GM21367 (cell line): Measurements from ENCODE around the gene LOC128125822.
"Not testable (repeated sequence)": the region's sequence is repeated elsewhere in the genome, so short reads cannot be mapped to it uniquely, and the experiment has no call there.

Source experiments
- ATAC-seq: cut with Tn5 transposase; IDR thresholded peaks from one replicate; pipeline ENCODE4 v1.9.1; 2021; ENCODE audit not compliant: unreplicated experiment

Gene LOC128125822

GRCh38 chr6:63581355-63582013 lies 9.2 kb downstream of the LOC128125822 start:
- ATAC-seq: no peak

DNA sequence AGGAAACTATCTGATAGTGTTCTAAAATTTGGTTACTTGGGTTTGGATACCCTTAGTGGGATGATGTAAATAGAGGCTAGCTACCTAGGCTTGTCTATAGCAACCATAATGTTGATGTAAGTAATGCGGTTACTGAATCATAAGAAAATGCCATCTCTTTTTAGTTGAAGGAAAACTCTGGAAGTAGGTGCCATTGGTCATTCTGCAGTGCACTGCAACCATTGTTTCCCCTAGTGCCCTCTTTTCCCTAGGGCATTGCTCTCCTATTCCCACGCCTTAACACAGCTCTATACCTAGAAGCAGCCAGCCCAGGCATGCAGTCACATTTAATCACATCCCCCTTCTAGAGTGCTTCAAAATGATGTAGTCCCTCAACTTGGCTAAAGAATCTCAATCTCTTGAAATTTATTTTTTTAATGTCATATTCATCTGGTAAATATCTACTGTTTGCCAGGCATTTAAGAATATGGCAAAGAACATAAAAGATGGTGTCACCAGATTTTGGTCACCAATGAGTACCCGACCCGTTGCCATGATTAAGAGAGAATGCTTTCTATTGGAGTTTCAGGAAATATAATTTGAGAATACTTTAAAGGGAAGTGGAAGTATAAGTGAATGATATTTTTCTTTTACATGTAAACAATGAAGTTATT lies 10.4 kb downstream of the LOC128125822 start:
- ATAC-seq: no peak

DNA sequence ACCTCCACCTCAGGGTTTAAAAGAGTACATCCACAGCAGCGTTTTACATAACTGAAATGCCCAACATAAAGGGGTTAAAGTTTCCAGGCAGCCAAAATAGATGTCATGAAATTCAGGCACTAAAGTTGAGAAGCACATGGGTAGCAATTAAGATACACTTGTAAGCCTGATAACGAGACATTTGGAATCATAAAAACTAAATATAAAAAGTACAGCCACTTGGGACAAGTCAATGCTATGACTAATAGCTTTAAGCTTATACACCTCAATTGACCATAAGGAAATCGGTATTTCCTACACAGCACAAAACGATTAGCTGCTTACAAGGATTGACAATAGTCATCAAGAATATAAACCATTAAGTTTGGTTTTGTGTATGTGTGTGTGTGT lies 11.8 kb downstream of the LOC128125822 start:
- no peak for ATAC-seq

DNA sequence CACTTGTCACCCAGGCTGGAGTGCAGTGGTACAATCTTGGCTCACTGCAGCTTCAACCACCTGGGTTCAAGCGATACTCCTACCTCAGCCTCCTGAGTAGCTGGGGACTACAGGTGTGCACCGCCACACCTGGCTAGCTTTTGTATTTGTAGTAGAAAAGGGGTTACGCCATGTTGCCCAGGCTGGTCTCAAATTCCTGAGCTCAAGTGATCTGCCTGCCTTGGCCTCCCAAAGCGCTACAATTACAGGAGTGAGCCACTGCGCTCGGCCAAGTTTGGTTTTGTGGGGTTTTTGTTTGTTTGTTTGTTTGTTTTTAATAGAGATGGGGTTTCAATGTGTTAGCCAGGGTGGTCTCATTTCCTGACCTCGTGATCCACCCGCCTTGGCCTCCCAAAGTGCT lies 12.3 kb downstream of the LOC128125822 start:
- ATAC-seq: no peak

DNA sequence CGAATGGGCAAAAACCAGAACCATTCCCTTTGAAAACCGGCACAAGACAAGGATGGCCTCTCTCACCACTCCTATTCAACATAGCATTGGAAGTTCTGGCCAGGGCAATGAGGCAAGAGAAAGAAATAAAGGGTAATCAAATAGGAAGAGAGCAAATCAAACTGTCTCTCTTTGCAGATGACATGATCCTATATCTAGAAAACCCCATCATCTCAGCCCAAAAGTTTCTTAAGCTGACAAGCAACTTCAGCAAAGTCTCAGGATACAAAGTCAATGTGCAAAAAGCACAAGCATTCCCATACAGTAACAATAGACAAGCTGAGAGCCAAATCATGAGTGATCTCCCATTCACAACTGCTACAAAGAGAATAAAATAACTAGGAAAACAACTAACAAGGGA lies 13.4 kb downstream of the LOC128125822 start:
- ATAC-seq: not testable (repeated sequence)

DNA sequence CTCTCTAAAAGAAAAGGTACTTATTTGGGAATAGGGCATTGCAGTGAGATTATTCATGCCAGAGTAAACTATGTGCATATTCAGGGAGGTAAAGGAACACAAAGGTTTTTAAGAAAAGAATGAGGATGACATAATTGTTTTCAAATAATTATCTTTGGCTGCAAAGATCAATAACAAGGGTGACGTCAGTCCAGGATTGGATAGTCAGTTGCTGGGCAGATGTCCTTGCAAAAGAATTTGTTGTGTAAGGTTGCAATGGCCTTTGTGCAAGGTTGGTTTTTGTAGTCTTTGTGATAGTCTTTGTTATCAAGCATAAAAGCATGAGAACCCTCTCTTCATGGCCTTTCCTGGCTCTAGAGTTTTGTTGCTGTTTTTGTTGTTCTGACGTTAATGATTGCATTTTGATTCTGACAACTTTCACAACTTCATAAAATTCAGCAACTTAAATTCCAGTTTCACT lies 17.7 kb downstream of the LOC128125822 start:
- ATAC-seq: no peak

- no peak for ATAC-seq
Observed at GRCh38 chr6:63592886-63593285, 20.6 kb downstream of the LOC128125822 start.

DNA sequence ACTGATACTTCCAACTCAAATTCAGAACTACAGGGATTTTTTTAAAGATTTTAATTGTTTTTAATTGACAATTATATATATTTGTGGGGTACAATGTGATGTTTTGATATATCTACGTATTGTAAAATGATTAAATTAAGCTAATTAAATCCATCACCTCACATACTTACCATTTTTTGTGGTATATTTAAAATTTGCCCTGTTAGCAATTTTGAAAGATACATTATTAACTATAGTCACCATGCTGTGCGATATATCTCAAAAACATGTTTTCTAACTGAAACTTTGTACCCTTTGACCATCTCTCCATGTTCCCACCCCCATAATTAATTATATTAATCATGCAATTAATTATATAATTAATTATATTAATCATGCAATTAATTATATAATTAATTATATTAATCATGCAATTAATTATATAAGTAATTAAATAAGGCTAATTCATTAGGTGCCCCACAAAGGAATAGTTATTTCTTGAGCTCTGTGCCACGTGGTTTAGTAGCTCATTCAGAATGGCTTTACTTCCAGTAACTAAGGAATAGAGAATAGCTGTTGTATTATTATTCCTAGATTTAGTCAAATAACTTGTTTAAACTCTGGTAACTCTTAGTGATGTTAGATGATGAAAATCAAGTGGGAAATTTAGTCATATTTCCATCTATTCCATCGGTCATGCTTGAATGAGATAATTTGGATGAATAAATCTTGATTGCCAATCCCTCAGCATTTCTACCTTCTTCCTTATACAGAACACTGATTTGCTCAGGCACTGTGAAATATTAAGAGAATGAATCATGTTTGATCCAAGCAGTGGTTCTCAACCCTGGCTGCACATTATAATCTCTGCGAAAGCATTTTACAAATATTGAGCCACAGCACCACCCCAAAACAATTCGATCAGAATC lies 25.1 kb downstream of the LOC128125822 start:
- ATAC-seq: no peak

DNA sequence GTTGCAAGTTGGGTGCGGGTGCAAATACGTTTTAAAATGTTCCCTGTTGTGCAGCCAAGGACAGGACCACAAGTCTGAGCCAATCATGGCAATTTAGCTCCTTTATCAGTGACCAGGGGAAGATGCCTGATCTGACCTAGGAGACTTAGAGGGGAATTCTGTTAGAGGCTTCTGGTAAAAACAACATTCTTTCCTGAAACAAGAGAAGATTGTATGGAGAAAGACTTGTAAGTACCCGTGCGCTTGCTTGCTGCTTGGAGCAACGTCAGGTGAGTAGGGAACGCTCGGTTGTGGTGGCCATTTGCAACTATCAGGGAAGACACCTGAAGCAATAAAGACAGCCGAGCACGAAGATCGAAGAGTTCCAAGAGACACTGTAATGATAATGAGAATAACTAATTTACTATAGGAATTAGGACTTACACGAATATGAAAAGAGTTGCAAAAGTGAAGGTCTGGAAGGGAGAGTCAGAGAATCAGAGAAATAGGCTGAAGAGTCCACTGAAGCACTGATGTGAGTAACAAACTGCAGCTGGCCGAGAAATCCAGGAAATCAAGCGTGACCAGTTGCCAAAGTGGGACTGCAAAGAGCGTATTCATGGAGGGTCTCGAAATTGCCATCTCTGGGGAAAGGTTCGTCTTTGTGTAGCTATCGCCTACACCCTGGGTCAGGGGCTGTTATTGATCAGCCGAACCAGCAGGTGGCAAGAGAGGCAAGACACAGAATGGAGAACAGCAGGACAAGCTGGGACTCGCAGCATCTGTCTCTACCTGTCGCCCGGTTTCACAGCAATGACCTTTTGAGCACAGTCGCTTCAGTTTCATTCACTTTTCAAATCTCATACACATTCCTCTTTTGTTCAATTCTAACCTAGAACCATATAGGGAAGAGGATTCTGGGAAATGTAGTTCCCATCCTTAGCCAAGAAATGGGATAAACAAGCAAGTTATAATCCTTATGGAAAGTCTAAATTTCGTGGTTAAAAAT lies 26.1 kb downstream of the LOC128125822 start:
- peak; percentile 100 for ATAC-seq

DNA sequence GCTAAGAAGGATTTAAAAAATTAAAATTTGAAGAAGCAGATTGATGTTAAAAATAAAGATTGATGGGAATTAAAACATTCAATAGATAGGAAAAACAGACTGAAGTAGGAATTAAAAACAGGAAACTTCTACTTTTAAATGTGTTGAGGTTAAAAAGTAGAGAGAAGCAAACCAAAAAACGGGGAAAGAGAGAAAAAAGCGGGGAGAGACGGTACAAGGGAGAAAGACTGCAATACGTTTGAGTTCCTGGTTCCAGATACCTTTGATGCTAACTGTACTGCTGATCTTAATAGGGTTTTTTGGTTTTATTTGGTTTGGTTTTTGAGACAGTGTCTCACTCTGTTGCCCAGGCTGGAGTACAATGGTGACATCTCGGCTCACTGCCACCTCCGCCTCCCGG lies 27.0 kb downstream of the LOC128125822 start:
- no peak for ATAC-seq

DNA sequence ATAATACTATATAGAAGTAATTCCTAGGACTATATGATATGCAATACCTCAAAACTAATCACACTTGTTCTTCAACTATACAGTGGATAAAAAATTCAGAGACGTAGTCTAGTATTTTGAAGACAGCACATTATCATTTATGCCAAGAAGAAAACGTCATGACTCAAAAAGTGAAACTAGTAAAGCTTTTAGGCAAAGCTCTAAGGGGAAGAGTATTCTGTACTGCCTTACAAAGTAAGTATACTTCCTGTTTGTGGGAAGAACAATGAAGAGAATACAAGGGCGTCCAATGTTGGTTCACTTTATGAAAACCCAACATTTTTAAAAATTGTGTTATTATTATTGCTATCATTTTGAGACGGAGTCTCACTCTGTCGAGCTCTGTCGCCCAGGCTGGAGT lies 27.9 kb downstream of the LOC128125822 start:
- no peak for ATAC-seq

- no peak for ATAC-seq
Observed at GRCh38 chr6:63609231-63609630, 37.0 kb downstream of the LOC128125822 start.

GRCh38 chr6:63610944-63611343 lies 38.7 kb downstream of the LOC128125822 start:
- ATAC-seq: no peak

- ATAC-seq: no peak
Observed at GRCh38 chr6:63611560-63611959, 39.3 kb downstream of the LOC128125822 start.

GRCh38 chr6:63615590-63615989 lies 43.3 kb downstream of the LOC128125822 start:
- ATAC-seq: no peak
